HepG2 (cell line): Measurements from ENCODE around the gene SPTSSA. TPM values are rescaled to one million over a fixed set of nuclear protein-coding genes. Genes with fewer than 3 reads are reported as not detected.
A peak's percentile ranks its signal among the peaks of the same experiment; 100 is the strongest.

Source experiments
- FOXA3 ChIP-seq: IDR thresholded peaks from 2 replicates; pipeline ENCODE4 v1.6.1; 2016; ENCODE audit warnings: missing genetic modification reagents, missing compliant biosample characterization
- IRF2 ChIP-seq: IDR thresholded peaks from 2 replicates; pipeline ENCODE4 v1.6.1; 2018; ENCODE audit warnings: missing genetic modification reagents, missing compliant biosample characterization
- REL ChIP-seq: sonication (generic); formaldehyde crosslinking; conservative IDR thresholded peaks from 2 replicates; pipeline ENCODE4 v1.8.0; 2022; ENCODE audit warnings: mild to moderate bottlenecking, missing genetic modification reagents, moderate library complexity
- SP140L ChIP-seq: sonication (generic); formaldehyde crosslinking; IDR thresholded peaks from 2 replicates; pipeline ENCODE4 v1.4.0; 2020; ENCODE audit warnings: missing genetic modification reagents, borderline replicate concordance
- polyA plus RNA-seq, 8 experiments: library from polyadenylated mRNA; depleted of rRNA in 3 of 8; stranded (reverse) in 7 of 8; unstranded in 1 of 8; fragments of >200 nt; fragmentation: Illumina TruSeq in 4 of 8; extraction: Trizol in 4 of 8; gene quantifications; 2 replicates each; pipeline versions ENCODE4 v1.2.1 to v1.2.3, GENCODE V29; 2011 to 2016; ENCODE audit warnings: low read depth in 4 of 8, missing spikeins in 1 of 8, mixed read lengths in 1 of 8; ENCODE audit not compliant: insufficient read depth in 1 of 8
- total RNA-seq, 5 experiments: library from RNA; depleted of rRNA; stranded (reverse); fragments of >200 nt; fragmentation: Illumina TruSeq; extraction: Trizol; gene quantifications; 2 replicates each; pipeline ENCODE4 v1.2.3, GENCODE V29; 2016; ENCODE audit warnings: low read depth in 1 of 5
- TF ChIP-seq, protein P1 (sequence below): IDR thresholded peaks from 2 replicates; pipeline ENCODE4 v1.4.0; 2020; ENCODE audit warnings: mild to moderate bottlenecking, missing genetic modification reagents
- TF ChIP-seq, protein P2 (sequence below): IDR thresholded peaks from 2 replicates; pipeline ENCODE4 v1.6.1; 2012; ENCODE audit warnings: low read depth, low read length, improper control_type of control experiment
- TF ChIP-seq, protein P3 (sequence below): sonication (generic); formaldehyde crosslinking; IDR thresholded peaks from 2 replicates; pipeline ENCODE4 v1.4.0; 2020; ENCODE audit warnings: missing genetic modification reagents

The SPTSSA gene
- total and polyA plus RNA-seq, 2 of the 13 experiments (the other 11 are each of a cell fraction or from before 2014, with no cell fraction given), result 19.1 to 86.1 TPM

DNA sequence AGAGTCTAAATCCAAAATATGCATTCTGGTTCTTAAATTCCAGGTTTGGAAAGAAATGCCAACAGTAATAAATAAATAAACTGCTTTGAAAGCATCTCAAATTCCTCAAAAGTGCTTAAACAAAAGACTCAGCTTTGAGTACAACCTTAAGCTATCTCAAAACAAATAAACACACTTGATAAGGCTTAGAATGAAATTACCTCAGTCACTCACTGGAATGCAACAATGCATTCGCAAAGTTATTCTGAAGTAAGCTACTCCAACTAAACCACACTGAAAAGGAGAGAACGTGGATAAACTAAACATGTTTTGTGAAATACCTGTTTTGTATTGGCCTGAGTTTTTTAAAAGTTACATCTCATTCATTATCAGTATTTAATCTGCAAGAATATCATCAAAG is 1.2 kb downstream of the SPTSSA start (continued):
- TF ChIP-seq, protein P1, sequence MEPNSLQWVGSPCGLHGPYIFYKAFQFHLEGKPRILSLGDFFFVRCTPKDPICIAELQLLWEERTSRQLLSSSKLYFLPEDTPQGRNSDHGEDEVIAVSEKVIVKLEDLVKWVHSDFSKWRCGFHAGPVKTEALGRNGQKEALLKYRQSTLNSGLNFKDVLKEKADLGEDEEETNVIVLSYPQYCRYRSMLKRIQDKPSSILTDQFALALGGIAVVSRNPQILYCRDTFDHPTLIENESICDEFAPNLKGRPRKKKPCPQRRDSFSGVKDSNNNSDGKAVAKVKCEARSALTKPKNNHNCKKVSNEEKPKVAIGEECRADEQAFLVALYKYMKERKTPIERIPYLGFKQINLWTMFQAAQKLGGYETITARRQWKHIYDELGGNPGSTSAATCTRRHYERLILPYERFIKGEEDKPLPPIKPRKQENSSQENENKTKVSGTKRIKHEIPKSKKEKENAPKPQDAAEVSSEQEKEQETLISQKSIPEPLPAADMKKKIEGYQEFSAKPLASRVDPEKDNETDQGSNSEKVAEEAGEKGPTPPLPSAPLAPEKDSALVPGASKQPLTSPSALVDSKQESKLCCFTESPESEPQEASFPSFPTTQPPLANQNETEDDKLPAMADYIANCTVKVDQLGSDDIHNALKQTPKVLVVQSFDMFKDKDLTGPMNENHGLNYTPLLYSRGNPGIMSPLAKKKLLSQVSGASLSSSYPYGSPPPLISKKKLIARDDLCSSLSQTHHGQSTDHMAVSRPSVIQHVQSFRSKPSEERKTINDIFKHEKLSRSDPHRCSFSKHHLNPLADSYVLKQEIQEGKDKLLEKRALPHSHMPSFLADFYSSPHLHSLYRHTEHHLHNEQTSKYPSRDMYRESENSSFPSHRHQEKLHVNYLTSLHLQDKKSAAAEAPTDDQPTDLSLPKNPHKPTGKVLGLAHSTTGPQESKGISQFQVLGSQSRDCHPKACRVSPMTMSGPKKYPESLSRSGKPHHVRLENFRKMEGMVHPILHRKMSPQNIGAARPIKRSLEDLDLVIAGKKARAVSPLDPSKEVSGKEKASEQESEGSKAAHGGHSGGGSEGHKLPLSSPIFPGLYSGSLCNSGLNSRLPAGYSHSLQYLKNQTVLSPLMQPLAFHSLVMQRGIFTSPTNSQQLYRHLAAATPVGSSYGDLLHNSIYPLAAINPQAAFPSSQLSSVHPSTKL (CRISPR knock-in tag), result peak; percentile 52
- TF ChIP-seq, protein P2, sequence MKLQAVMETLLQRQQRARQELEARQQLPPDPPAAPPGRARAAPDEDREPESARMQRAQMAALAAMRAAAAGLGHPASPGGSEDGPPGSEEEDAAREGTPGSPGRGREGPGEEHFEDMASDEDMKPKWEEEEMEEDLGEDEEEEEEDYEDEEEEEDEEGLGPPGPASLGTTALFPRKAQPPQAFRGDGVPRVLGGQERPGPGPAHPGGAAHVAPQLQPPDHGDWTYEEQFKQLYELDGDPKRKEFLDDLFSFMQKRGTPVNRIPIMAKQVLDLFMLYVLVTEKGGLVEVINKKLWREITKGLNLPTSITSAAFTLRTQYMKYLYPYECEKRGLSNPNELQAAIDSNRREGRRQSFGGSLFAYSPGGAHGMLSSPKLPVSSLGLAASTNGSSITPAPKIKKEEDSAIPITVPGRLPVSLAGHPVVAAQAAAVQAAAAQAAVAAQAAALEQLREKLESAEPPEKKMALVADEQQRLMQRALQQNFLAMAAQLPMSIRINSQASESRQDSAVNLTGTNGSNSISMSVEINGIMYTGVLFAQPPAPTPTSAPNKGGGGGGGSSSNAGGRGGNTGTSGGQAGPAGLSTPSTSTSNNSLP, result peak; percentile 75
- TF ChIP-seq, protein P3, sequence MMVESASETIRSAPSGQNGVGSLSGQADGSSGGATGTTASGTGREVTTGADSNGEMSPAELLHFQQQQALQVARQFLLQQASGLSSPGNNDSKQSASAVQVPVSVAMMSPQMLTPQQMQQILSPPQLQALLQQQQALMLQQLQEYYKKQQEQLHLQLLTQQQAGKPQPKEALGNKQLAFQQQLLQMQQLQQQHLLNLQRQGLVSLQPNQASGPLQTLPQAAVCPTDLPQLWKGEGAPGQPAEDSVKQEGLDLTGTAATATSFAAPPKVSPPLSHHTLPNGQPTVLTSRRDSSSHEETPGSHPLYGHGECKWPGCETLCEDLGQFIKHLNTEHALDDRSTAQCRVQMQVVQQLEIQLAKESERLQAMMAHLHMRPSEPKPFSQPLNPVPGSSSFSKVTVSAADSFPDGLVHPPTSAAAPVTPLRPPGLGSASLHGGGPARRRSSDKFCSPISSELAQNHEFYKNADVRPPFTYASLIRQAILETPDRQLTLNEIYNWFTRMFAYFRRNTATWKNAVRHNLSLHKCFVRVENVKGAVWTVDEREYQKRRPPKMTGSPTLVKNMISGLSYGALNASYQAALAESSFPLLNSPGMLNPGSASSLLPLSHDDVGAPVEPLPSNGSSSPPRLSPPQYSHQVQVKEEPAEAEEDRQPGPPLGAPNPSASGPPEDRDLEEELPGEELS (CRISPR knock-in tag), result peak; percentile 73
- TF ChIP-seq IRF2 (CRISPR knock-in tag) (0 out of 2 replicates have a peak, but pooled peaks have one; percentile 42), REL (no peak), FOXA3 (CRISPR knock-in tag) (peak; percentile 38; the same call in 1 of the 2 replicates), SP140L (CRISPR knock-in tag) (0 out of 2 replicates have a peak, but pooled peaks have one; percentile 18)
